Right lobe of liver (tissue), 6 donors: ENCODE measurements around the gene UGT2B10. TPM values are rescaled to one million over a fixed set of nuclear protein-coding genes. Genes with fewer than 3 reads are reported as not detected.
"Not testable (repeated sequence)": the region's sequence is repeated elsewhere in the genome, so short reads cannot be mapped to it uniquely, and the experiment has no call there.

Experiments
- ATAC-seq, 4 donors: fragments of 200-7000 bp; cut with Tn5 transposase; one replicate each; pipeline ENCODE4 v1.9.1; 2020; ENCODE audit warnings: mild to moderate bottlenecking in 4 of 4, moderate library complexity in 4 of 4
- DNase-seq, 3 donors: peaks; one replicate each; pipeline ENCODE4 v3.0.0-alpha.2; 2020
- H3K27ac ChIP-seq, 3 donors: fragments of 200-600 bp; one replicate each; pipeline ENCODE4 v1.8.0; 2022
- H3K27me3 ChIP-seq, 2 donors: fragments of 200-600 bp; one replicate each; pipeline ENCODE4 v1.8.0; 2022
- H3K36me3 ChIP-seq, 4 donors: fragments of 200-600 bp; sonication (generic) in 1 of 4; one replicate each; pipeline versions ENCODE4 v1.5.1 to v1.8.0; 2017 to 2022; ENCODE audit warnings: control low read depth in 1 of 4
- H3K4me1 ChIP-seq, 4 donors: fragments of 200-600 bp; sonication (generic) in 1 of 4; one replicate each; pipeline versions ENCODE4 v1.5.1 to v1.8.0; 2017 to 2022; ENCODE audit warnings: control low read depth in 1 of 4
- H3K4me3 ChIP-seq, 3 donors: fragments of 200-600 bp; one replicate each; pipeline ENCODE4 v1.8.0; 2022
- H3K9me3 ChIP-seq, 4 donors: fragments of 200-600 bp; sonication (generic) in 1 of 4; one replicate each; pipeline versions ENCODE4 v1.5.1 to v1.8.0; 2017 to 2022; ENCODE audit warnings: control low read depth in 1 of 4
- CTCF ChIP-seq, 4 donors: fragments of 200-600 bp in 3 of 4; fragments of 450-650 bp in 1 of 4; IDR thresholded peaks; one replicate each; pipeline versions ENCODE4 v1.5.1 to v1.8.0; 2016 to 2022; ENCODE audit warnings: antibody characterized with exemption in 4 of 4, mild to moderate bottlenecking in 2 of 4
- POLR2A ChIP-seq: fragments of 450-650 bp; IDR thresholded peaks from one replicate; pipeline ENCODE4 v1.6.1; 2017; ENCODE audit warnings: antibody characterized with exemption, mild to moderate bottlenecking
- WGBS: methylation state at CpG from one replicate; pipeline ENCODE4 v1.1.6; 2018; ENCODE audit warnings: low coverage, low lambda C conversion rate; ENCODE audit not compliant: insufficient coverage; ENCODE audit errors: missing lambda C conversion rate; 5-methylcytosine and 5-hydroxymethylcytosine counted together
- intact Hi-C, 2 donors: fragments of 100-400 bp; cut with DNase I; formaldehyde crosslinking; loops; one replicate each; pipeline versions ENCODE4 v1.11.2 to v1.14.1; 2022
- total RNA-seq, 6 experiments: library from RNA; depleted of rRNA in 2 of 6; stranded (reverse); fragments of >200 nt in 2 of 6; fragmentation: NEBNext Ultra II Directional in 3 of 6; extraction: Animal tissue kit (Norgen Biotek cat#: 25700) in 3 of 6; gene quantifications; one replicate each; pipeline versions ENCODE4 v1.1.0 to v1.2.4, GENCODE V29; 2016 to 2023
- donor health status: DM: no; HTN: yes; CAD: no.
- donor health status: DM: no; HTN: no; CAD: no.
- donor health status: DM: no; HTN: no; CAD: no.
- donor health status: DM: no; HTN: yes; CAD: no.
- donor health status: DM: no; HTN: yes; CAD: no.

Gene UGT2B10
- total RNA-seq, 6 experiments from 2014 or later = 23.0 to 588 (median 201) TPM

- no peak for TF ChIP-seq POLR2A
- no peak for TF ChIP-seq CTCF (IDR thresholded peaks at IDR 0.05)
- H3K36me3 ChIP-seq = no peaks in the 10 kb centered on the region
- ATAC-seq (peak; percentile 45 to 85 (median 68)), DNase-seq (no peak)
- peak overlapping the region in 2 of 3 donors; percentile 64 to 79 for H3K27ac ChIP-seq
- H3K27me3 ChIP-seq = no peaks in the 10 kb centered on the region
- peaks cover 0 to 7% (median 3%) of the 10 kb centered on the region in 4 donors for H3K4me1 ChIP-seq
- no peak overlapping the region for H3K4me3 ChIP-seq
- H3K9me3 ChIP-seq = no peaks in the 10 kb centered on the region
- intact Hi-C loops = no loop called here
- WGBS = 24% methylated on average over 3 of the region's 3 CpGs
These were observed 18.2 kb upstream of the UGT2B10 start for GRCh38 chr4:68797618-68798017.

GRCh38 chr4:68803013-68803412, 12.8 kb upstream of the UGT2B10 start:
- TF ChIP-seq POLR2A = no peak
- TF ChIP-seq CTCF (IDR thresholded peaks at IDR 0.05) = no peak
- no peak for ATAC-seq
- no peak overlapping the region for H3K4me3 ChIP-seq
- H3K36me3 ChIP-seq = no peaks in the 10 kb centered on the region
- 92% methylated on average over 4 of the region's 4 CpGs for WGBS
- H3K27me3 ChIP-seq = no peaks in the 10 kb centered on the region
- intact Hi-C loops = no loop called here
- H3K4me1 ChIP-seq = no peaks in the 10 kb centered on the region
- DNase-seq = no peak
- H3K9me3 ChIP-seq = no peaks in the 10 kb centered on the region
- H3K27ac ChIP-seq = no peak overlapping the region

GRCh38 chr4:68808060-68808459, 7.7 kb upstream of the UGT2B10 start:
- Histone ChIP-seq H3K4me3 (no peak overlapping the region), H3K36me3 (no peaks in the 10 kb centered on the region), H3K4me1 (no peaks in the 10 kb centered on the region), H3K9me3 (no peaks in the 10 kb centered on the region), H3K27me3 (no peaks in the 10 kb centered on the region), H3K27ac (no peak overlapping the region)
- DNase-seq = no peak
- peak in 1 of 4 donors; percentile 41 for ATAC-seq
- TF ChIP-seq CTCF (IDR thresholded peaks at IDR 0.05) = no peak
- TF ChIP-seq POLR2A = no peak
- 50% methylated on average over 2 of the region's 2 CpGs for WGBS
- intact Hi-C loops = no loop called here

- Histone ChIP-seq H3K4me1 (peaks cover 0 to 7% (median 3%) of the 10 kb centered on the region in 4 donors), H3K9me3 (no peaks in the 10 kb centered on the region), H3K4me3 (no peak overlapping the region), H3K36me3 (no peaks in the 10 kb centered on the region), H3K27ac (no peak overlapping the region), H3K27me3 (no peaks in the 10 kb centered on the region)
- 78% methylated on average over 2 of the region's 2 CpGs for WGBS
- DNase-seq (no peak), ATAC-seq (no peak)
- intact Hi-C loops = no loop called here
- TF ChIP-seq CTCF (IDR thresholded peaks at IDR 0.05) = no peak
- no peak for TF ChIP-seq POLR2A
These were observed 4.9 kb upstream of the UGT2B10 start for GRCh38 chr4:68810919-68811318.

GRCh38 chr4:68816410-68817265, 844 bp downstream of the UGT2B10 start:
- intact Hi-C loops, H3K36me3 ChIP-seq, H3K9me3 ChIP-seq, H3K4me1 ChIP-seq, DNase-seq, H3K27me3 ChIP-seq: not testable (repeated sequence)
- peak in 2 of 4 donors; percentile 33 to 45 for ATAC-seq
- WGBS = 16% methylated on average over 5 of the region's 5 CpGs
- Histone ChIP-seq H3K4me3 (peak overlapping the region; percentile 7 to 54 (median 42)), H3K27ac (peak overlapping the region in 2 of 3 donors; percentile 54 to 76)
